Urothelium cell line (cell line): ENCODE results near the gene SPATA7.

Source experiments
- DNase-seq: peaks from one replicate; pipeline ENCODE4 v3.0.0; 2011; ENCODE audit warnings: low spot score, mixed read lengths
- FAIRE-seq: peaks from 2 replicates; lab custom pipeline; 2011; peaks lifted over from hg19 to GRCh38; lab: Jason Lieb, UNC

SPATA7 gene

DNA sequence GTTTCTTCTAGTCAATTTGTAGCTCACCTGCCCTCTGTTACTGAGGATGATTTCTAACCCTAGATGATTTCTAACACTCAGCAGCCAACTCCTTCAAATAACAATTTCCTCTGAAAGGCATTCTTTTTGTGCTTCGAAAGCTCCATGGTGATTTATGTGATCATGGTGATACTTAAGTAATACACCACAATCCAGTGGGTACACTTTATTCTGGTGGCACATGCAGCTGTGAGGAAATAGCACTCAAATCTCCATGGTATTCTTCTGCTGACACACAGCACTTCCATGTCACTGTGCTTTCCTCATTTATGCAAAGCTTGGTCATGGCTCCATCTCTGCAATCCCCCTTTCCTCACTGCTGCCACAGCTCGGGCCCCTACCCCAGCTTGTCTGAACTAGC is 95.6 kb downstream of the SPATA7 start:
- no peak for DNase-seq
- no peak for FAIRE-seq

DNA sequence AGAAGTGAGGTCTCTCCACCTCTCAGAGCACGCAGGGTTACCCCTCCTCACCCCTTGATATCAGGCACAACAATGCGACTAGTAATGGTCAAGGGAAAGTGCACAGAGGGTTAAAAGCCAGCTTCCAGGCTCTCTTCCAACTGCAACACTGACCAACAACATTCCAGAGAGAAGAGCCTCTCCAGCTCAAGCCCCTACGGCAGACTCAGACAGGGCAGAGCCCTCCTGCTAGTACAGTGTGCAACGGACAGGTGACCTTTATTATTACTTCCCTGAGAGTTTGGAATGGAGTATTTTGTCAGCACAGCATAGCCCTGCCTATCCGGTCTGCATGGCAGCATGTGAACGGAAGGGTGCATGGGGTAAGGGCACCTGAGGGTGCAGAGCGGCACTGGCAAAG is 96.3 kb downstream of the SPATA7 start:
- FAIRE-seq (no peak), DNase-seq (no peak)

DNA sequence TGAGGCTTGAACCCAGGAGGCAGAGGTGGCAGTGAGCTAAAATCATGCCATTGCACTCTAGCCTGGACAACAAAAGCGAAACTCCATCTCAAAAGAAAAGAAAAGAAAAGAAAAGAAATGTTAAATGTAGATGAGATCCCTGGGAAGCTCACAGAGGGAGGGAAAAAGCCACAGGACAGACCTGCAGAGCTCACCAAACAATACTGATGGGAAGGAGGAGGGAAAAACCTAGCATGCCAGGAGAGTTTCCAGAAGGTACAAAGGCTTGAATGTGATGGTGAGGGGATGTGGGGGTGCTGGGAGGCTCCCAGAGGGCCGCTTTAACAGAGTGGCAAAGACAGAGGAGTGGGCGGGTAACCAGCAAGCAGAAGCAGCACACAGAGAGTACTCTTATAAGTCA is 97.1 kb downstream of the SPATA7 start:
- FAIRE-seq: no peak
- no peak for DNase-seq
